Stimulated activated effector memory CD8-positive, alpha-beta T cell treated with anti-CD3 and anti-CD28 coated beads, Interleukin-12 subunit alpha, Interleukin-12 subunit beta, amount 100 ng/mL, for 72 hours (primary cell): ENCODE data around the gene FARP2.
A peak's percentile ranks its signal among the peaks of the same experiment; 100 is the strongest.
"Not testable (repeated sequence)": the region's sequence is repeated elsewhere in the genome, so short reads cannot be mapped to it uniquely, and the experiment has no call there.

Experiments used
- ATAC-seq: fragments of 150-1000 bp; cut with Tn5 transposase; 2 replicates; pipeline ENCODE4 v1.10.0; 2021
- DNase-seq, 2 donors: peaks; one replicate each; pipeline ENCODE4 v3.0.0; 2021 to 2022; ENCODE audit warnings: low spot score in 2 of 2
- H3K27ac Mint-ChIP-seq: one replicate; pipeline ENCODE4 v1.8.0; 2022; ENCODE audit warnings: mild to moderate bottlenecking, mixed read lengths
- H3K36me3 Mint-ChIP-seq: one replicate; pipeline ENCODE4 v1.8.0; 2022; ENCODE audit warnings: mild to moderate bottlenecking, mixed read lengths
- H3K4me1 Mint-ChIP-seq: one replicate; pipeline ENCODE4 v1.8.0; 2022; ENCODE audit warnings: mixed read lengths
- H3K4me3 Mint-ChIP-seq: one replicate; pipeline ENCODE4 v1.8.0; 2022; ENCODE audit warnings: mild to moderate bottlenecking, mixed read lengths
- H3K9me3 Mint-ChIP-seq: one replicate; pipeline ENCODE4 v1.8.0; 2022; ENCODE audit warnings: mixed read lengths

FARP2 gene

DNA sequence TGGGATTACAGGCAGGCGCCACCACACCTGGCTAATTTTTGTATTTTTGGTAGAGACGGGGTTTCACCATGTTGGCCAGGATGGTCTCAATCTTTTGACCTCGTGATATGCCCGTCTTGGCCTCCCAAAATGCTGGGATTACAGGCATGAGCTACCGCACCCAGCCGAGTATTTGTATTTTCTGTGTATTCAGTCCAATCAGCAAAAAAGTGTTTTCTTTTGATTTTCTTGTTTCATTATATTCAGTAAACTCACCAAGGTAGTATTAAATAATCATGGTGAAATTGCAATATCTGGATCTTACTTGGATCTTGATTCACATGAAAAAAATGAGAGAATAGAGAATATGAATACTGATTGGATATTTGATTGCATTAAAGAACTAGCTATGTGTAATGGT, 37.3 kb upstream of the FARP2 start:
- H3K9me3 Mint-ChIP-seq, DNase-seq, ATAC-seq, H3K27ac Mint-ChIP-seq: not testable (repeated sequence)
- H3K4me3 Mint-ChIP-seq = peak overlapping the region; percentile 95
- H3K36me3 Mint-ChIP-seq = peaks cover 87% of the 10 kb centered on the region
- H3K4me1 Mint-ChIP-seq = peaks cover 59% of the 10 kb centered on the region

- Mint-ChIP-seq H3K9me3 (no peaks in the 10 kb centered on the region), H3K4me1 (peaks cover 67% of the 10 kb centered on the region), H3K4me3 (peak overlapping the region; percentile 95), H3K27ac (peak overlapping the region; percentile 58), H3K36me3 (peaks cover 98% of the 10 kb centered on the region)
- DNase-seq (no peak), ATAC-seq (no peak)
Measured at GRCh38 chr2:241320394-241320793, 35.7 kb upstream of the FARP2 start.

- Mint-ChIP-seq H3K4me1 (peaks cover 68% of the 10 kb centered on the region), H3K27ac (peak overlapping the region; percentile 58), H3K4me3 (peak overlapping the region; percentile 95), H3K36me3 (peaks cover 98% of the 10 kb centered on the region), H3K9me3 (no peaks in the 10 kb centered on the region)
- no peak for DNase-seq
- ATAC-seq = no peak
Measured at GRCh38 chr2:241321033-241321432, 35.1 kb upstream of the FARP2 start.

DNA sequence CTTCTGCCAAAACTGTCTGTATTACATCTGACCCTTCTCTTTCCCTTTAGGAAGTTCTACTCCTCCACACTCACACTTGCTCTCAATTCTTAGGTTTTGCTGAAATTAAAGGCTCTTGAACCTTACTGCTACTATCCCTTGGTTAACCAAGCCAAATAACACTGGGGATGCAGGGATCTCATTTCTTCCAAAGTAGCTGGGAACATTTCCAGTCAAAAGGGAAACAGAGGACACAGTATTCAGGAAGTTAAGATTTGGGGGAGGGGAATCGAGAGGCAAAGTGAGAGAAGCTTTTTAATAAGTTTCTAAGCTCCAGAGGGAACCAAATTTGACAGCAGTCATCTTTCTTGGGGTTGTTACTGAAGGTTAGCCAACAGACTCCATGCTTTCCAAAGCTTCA, 34.2 kb upstream of the FARP2 start:
- no peak for ATAC-seq
- H3K9me3 Mint-ChIP-seq = no peaks in the 10 kb centered on the region
- H3K4me3 Mint-ChIP-seq = no peak overlapping the region
- DNase-seq = no peak
- H3K36me3 Mint-ChIP-seq = peaks cover 97% of the 10 kb centered on the region
- no peak overlapping the region for H3K27ac Mint-ChIP-seq
- H3K4me1 Mint-ChIP-seq = peaks cover 64% of the 10 kb centered on the region

DNA sequence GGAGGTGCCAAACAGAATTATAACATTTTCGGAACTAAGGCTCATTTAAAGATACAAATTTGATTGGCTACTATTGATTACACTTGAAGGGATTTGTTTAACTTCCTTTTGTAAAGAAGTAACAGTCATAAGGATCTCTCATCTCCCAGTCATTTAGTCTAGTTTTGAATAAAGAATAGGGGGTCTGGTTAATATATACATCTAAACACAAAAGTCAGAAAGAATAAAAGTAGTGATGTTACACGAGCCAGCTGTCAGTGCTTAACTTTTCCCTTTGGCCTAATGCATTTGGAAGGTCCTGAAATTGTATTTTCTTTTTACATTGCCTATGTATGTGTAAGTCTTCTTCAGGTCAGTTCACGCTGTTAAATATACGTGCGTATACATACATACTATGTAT, 32.3 kb upstream of the FARP2 start:
- H3K27ac Mint-ChIP-seq = peak overlapping the region; percentile 53

GRCh38 chr2:241324775-241325174, 31.3 kb upstream of the FARP2 start:
- ATAC-seq (no peak), DNase-seq (no peak)
- H3K9me3 Mint-ChIP-seq = no peaks in the 10 kb centered on the region
- H3K4me1 Mint-ChIP-seq = peaks cover 47% of the 10 kb centered on the region
- H3K36me3 Mint-ChIP-seq = peaks cover 97% of the 10 kb centered on the region
- H3K4me3 Mint-ChIP-seq = no peak overlapping the region
- H3K27ac Mint-ChIP-seq = no peak overlapping the region

More for the DNA sequence above, 32.3 kb upstream of the FARP2 start:
- DNase-seq = no peak
- no peaks in the 10 kb centered on the region for H3K9me3 Mint-ChIP-seq
- peaks cover 54% of the 10 kb centered on the region for H3K4me1 Mint-ChIP-seq
- ATAC-seq = peak; percentile 64
- H3K4me3 Mint-ChIP-seq = no peak overlapping the region
- peaks cover 97% of the 10 kb centered on the region for H3K36me3 Mint-ChIP-seq

DNA sequence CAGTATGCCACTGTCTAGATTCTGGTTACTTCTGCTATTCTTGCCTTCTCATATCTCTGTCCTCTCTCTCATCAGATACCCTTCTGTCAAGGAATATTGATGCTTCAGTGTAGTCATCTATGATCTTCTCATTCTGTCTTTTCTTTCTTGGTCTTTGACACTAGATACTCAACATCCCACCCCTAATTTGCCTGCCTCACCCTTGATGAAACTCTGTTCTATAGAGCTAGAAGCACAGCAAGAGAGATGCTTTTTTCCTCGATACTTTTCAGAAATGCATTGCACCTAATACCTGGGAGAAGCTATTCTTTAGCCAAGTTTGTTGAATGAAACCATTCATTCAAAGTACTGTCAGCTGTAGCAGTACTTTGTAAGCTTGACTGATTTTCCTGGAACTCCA, 30.8 kb upstream of the FARP2 start:
- no peak for ATAC-seq

DNA sequence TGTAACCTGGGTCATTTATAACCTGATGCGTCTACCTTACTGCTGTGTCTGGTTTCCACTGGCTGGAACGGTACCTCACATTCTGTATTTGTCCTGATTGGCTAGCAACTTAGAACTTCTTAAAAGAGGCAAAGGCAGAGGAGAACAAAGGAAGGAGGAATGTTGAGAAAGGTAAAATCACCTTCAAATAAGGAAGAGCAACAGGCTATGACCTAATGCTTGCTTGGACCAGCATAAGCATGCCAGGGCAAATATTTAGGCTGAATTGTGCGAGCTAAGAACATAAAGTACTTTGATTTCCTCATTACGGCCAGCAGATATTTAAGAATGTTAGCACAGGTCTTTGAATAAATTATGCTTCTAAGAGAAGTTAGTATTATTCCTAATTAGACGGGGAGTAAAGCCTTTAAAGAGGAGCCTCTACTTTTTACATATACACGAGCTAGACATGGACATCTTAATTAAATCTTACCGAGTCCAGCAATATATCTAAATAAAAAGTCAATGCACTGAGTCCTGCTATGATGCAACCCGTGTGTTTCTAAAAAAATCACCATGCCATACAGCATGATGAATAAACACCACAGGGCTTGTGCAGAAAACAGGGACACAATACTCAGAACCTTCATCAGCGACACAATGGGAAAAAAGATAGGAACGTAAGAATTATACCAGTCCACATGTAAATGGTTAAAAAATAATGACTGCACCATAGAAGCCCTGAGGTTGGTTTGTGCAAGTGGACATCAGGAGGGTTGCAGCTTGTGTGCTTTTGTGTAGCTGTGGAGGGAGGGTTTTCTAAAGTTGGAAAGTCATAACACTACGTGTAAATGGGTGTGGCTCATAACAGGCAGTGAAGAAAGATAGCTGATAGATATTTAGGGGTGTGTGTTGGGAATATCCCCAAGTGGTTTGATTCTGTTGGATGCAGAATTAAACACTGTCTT, 26.1 kb upstream of the FARP2 start:
- Mint-ChIP-seq H3K36me3 (peaks cover 94% of the 10 kb centered on the region), H3K27ac (no peak overlapping the region), H3K4me3 (no peak overlapping the region), H3K9me3 (no peaks in the 10 kb centered on the region), H3K4me1 (peaks cover 27% of the 10 kb centered on the region)
- DNase-seq (no peak), ATAC-seq (no peak)

More for the DNA sequence above, 30.8 kb upstream of the FARP2 start:
- no peak for DNase-seq
- Mint-ChIP-seq H3K9me3 (no peaks in the 10 kb centered on the region), H3K36me3 (peaks cover 97% of the 10 kb centered on the region), H3K4me3 (no peak overlapping the region), H3K27ac (no peak overlapping the region), H3K4me1 (peaks cover 42% of the 10 kb centered on the region)

DNA sequence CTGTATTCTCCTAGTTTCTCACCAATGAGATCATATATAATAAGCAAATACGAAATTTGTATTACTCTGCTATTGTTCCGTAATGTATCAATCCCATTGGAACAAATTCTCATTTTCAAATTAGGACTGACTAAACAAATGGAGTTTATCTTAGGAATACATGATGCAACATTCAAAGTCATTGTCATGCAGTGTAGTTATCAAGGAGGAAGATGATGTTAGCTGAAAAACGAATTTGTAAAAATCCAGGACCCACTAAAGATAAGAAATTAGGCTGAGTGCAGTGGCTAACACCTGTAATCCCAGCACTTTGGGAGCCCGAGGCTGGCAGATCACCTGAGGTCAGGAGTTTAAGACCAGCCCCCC, 25.5 kb upstream of the FARP2 start:
- H3K4me3 Mint-ChIP-seq = no peak overlapping the region
- H3K4me1 Mint-ChIP-seq = peaks cover 24% of the 10 kb centered on the region
- H3K27ac Mint-ChIP-seq = no peak overlapping the region
- ATAC-seq = no peak
- no peaks in the 10 kb centered on the region for H3K9me3 Mint-ChIP-seq
- no peak for DNase-seq
- peaks cover 94% of the 10 kb centered on the region for H3K36me3 Mint-ChIP-seq

DNA sequence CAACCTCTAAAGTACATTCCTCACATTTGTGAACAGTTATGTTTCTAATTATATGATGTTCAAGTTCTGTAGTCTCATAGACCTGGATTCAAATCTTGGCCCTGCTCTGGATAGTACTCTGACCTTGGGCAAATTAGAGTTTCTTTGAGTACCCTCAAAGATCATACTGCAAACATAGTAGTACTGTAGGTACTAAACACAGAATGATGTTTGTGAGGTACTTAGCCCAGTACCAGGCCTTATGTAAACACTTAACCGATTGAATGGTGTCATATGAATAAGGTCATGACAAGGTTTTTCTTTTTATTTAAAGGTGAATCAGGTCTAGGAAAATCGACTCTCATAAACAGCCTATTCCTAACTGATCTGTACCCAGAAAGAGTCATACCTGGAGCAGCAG, 21.3 kb upstream of the FARP2 start:
- H3K27ac Mint-ChIP-seq = no peak overlapping the region
- no peaks in the 10 kb centered on the region for H3K9me3 Mint-ChIP-seq
- DNase-seq (no peak), ATAC-seq (no peak)
- peaks cover 31% of the 10 kb centered on the region for H3K4me1 Mint-ChIP-seq
- H3K4me3 Mint-ChIP-seq = no peak overlapping the region
- H3K36me3 Mint-ChIP-seq = peaks cover 93% of the 10 kb centered on the region

DNA sequence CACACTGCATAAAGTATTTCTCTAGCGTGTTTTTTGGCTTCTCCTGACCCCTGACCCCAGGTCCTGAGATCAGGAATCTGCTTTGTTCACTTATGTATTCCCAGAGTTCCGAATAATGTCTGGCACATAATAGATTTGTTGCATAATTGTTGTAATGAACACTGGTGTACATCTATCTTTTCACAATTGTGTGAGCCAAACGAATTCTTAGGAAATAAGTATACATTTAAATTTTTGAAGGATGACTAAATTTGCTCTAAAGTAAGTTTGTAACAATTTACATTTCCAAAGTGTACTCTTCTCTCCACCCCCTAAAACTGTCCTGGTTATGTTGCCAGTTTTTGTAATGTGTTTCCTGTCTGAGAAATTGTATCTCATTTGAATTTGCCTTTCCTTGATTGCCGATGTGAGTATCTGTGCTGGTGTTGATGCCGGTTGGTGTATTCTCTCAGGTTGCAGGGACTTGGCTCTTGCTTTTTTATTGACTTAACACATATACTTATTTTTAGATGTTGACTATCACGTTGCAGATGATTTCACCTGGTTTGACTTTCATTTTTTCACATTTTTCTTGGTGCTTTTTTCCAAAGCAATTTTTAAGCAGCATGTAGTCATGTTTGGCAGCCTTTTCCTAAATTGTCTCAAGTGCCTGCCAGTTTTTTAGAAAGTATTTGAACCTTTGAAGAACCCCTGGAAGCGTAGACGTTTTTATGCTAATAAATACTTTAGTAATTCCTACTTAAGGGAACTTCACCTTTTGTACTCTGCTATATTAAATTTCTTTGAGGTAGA, 16.1 kb upstream of the FARP2 start:
- H3K4me3 Mint-ChIP-seq = no peak overlapping the region
- H3K4me1 Mint-ChIP-seq = peaks cover 33% of the 10 kb centered on the region
- no peak for DNase-seq
- no peak overlapping the region for H3K27ac Mint-ChIP-seq
- H3K36me3 Mint-ChIP-seq = peaks cover 98% of the 10 kb centered on the region
- no peaks in the 10 kb centered on the region for H3K9me3 Mint-ChIP-seq
- ATAC-seq = no peak

DNA sequence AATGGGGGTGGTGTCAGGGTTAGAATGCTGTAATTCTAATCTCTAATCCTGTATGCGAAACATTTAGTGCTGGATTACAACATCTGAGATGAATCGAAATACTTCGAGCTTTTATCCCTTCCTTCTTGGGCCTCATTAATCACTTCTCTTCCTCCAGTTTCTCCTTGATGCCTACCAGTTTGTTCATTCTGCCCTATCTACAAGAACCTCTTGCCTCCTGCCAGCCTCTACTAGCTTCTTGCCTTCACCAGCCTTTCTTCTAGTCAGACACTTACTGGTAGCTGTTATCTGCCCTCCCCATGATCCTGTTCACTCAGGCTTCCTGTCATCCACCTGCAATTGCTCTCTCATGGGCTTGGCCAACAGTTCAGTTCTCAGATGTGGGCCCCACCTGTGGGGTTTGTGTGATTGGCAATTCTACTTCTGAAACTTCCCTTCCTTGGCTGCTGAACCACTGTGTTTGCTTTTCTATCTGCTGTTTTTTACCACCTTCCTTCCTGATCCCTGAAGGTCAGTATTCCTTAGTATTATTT, 15.4 kb upstream of the FARP2 start:
- Mint-ChIP-seq H3K4me1 (peaks cover 30% of the 10 kb centered on the region), H3K4me3 (no peak overlapping the region), H3K27ac (peak overlapping the region; percentile 32), H3K36me3 (peaks cover 98% of the 10 kb centered on the region), H3K9me3 (no peaks in the 10 kb centered on the region)
- DNase-seq = no peak
- ATAC-seq = no peak

- Mint-ChIP-seq H3K27ac (no peak overlapping the region), H3K4me1 (peaks cover 12% of the 10 kb centered on the region), H3K36me3 (peaks cover 100% of the 10 kb centered on the region), H3K4me3 (no peak overlapping the region), H3K9me3 (no peaks in the 10 kb centered on the region)
- ATAC-seq (no peak), DNase-seq (peak in 1 of 2 donors; percentile 8)
Measured at GRCh38 chr2:241344925-241345651, 11.0 kb upstream of the FARP2 start.

DNA sequence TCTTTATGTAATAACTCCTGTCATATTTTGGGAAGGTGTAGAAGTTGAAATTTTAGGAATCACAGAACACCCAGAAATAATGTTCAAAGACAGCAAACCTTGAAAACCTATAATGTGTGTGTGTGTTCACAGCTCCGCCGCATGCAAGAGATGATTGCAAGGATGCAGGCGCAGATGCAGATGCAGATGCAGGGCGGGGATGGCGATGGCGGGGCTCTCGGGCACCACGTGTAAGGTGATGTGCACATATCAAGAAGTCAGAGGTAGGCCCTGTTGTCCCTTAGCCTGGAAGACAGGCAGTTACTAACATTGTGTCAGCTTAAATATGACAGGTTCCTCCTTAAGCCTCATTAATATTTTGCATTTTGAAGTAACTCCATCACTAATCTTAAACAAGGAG, 6.1 kb upstream of the FARP2 start:
- DNase-seq (no peak), ATAC-seq (no peak)
- Mint-ChIP-seq H3K36me3 (peaks cover 100% of the 10 kb centered on the region), H3K9me3 (no peaks in the 10 kb centered on the region), H3K4me1 (peaks cover 11% of the 10 kb centered on the region), H3K4me3 (no peak overlapping the region), H3K27ac (peak overlapping the region; percentile 78)

DNA sequence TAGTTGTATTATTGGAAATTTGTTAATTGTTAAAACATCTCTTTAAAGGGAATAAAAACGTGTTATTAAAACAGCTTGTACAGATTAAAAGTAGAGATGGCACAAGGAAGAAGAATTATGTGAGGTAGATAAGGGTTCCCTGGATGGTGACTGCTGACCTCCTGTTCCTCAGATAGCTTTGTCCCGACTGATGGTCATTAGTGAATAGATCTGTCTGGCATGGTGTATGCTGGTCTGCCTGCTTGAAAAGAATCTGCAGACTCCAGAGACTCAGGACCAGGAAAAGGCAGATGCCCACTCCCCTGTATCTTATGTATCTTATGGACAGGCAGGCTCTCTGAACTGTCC, 5.6 kb upstream of the FARP2 start:
- ATAC-seq (no peak), DNase-seq (peak in 1 of 2 donors; percentile 43)
- peaks cover 98% of the 10 kb centered on the region for H3K36me3 Mint-ChIP-seq
- no peaks in the 10 kb centered on the region for H3K9me3 Mint-ChIP-seq
- H3K27ac Mint-ChIP-seq = peak overlapping the region; percentile 77
- H3K4me1 Mint-ChIP-seq = peaks cover 12% of the 10 kb centered on the region
- no peak overlapping the region for H3K4me3 Mint-ChIP-seq
